ENCODE results near the gene CHN2. TPM values are rescaled to one million over a fixed set of nuclear protein-coding genes. Genes with fewer than 3 reads are reported as not detected.

Gene CHN2
- polyA plus RNA-seq, 1 donor from 2014 or later, result 136 TPM

DNA sequence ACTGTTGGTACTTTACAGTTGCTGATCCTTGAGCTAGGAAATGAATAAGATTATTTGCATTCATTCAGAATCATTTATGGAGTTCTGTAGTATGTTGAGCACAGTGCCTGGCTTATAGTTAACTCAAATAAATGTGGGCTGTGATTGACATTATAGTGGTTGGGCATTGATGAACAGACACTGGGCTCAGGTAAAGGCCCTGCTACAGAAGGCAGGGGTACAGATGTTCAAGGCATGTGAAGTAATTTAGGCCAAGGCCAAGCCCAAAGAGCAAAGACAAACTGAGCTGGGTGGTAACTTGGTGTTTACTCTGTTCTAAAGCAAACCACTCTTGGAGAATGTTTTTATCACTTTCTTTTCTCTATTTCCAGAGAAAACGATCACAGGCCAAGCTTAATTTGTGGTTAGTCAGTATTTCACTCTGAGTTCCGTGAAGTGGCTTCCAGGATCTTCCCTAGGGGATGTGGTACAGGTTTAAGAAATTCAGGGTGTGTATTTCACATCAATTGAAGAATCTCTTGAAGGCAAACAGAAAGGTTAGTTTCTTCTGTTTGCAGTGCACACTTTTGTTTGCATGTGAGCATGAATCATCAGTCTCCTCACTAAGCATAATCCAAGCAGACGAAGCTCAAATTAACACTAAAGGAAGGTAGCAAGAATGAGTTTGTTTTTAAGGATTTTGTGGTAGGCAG, 255.1 kb downstream of the CHN2 start:
- H3K4me3 ChIP-seq (ENCODE audit: low read length), result no peak overlapping the region
- no peaks in the 10 kb centered on the region for H3K9me3 ChIP-seq (ENCODE audit: low read length)
- H3K27me3 ChIP-seq (ENCODE audit: insufficient read depth, low read depth, low read length), result no peaks in the 10 kb centered on the region
- TF ChIP-seq, protein P1, sequence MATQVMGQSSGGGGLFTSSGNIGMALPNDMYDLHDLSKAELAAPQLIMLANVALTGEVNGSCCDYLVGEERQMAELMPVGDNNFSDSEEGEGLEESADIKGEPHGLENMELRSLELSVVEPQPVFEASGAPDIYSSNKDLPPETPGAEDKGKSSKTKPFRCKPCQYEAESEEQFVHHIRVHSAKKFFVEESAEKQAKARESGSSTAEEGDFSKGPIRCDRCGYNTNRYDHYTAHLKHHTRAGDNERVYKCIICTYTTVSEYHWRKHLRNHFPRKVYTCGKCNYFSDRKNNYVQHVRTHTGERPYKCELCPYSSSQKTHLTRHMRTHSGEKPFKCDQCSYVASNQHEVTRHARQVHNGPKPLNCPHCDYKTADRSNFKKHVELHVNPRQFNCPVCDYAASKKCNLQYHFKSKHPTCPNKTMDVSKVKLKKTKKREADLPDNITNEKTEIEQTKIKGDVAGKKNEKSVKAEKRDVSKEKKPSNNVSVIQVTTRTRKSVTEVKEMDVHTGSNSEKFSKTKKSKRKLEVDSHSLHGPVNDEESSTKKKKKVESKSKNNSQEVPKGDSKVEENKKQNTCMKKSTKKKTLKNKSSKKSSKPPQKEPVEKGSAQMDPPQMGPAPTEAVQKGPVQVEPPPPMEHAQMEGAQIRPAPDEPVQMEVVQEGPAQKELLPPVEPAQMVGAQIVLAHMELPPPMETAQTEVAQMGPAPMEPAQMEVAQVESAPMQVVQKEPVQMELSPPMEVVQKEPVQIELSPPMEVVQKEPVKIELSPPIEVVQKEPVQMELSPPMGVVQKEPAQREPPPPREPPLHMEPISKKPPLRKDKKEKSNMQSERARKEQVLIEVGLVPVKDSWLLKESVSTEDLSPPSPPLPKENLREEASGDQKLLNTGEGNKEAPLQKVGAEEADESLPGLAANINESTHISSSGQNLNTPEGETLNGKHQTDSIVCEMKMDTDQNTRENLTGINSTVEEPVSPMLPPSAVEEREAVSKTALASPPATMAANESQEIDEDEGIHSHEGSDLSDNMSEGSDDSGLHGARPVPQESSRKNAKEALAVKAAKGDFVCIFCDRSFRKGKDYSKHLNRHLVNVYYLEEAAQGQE (IDR thresholded peaks at IDR 0.05; ENCODE audit: borderline replicate concordance), result no peak
- TF ChIP-seq EZH2 (IDR thresholded peaks at IDR 0.05; ENCODE audit: borderline replicate concordance, insufficient read depth, low read length, poor library complexity, severe bottlenecking) (no peak), TAF1 (IDR thresholded peaks at IDR 0.05; ENCODE audit: low read depth) (no peak), POLR2AphosphoS5 (IDR thresholded peaks at IDR 0.05) (no peak), MXI1 (conservative IDR thresholded peaks at IDR 0.05; ENCODE audit: poor library complexity, severe bottlenecking) (no peak), EP300 (conservative IDR thresholded peaks at IDR 0.05; ENCODE audit: poor library complexity, severe bottlenecking) (no peak), SMC3 (conservative IDR thresholded peaks at IDR 0.05; ENCODE audit: poor library complexity) (no peak), RAD21 (conservative IDR thresholded peaks at IDR 0.05) (no peak)
- TF ChIP-seq, protein P2, sequence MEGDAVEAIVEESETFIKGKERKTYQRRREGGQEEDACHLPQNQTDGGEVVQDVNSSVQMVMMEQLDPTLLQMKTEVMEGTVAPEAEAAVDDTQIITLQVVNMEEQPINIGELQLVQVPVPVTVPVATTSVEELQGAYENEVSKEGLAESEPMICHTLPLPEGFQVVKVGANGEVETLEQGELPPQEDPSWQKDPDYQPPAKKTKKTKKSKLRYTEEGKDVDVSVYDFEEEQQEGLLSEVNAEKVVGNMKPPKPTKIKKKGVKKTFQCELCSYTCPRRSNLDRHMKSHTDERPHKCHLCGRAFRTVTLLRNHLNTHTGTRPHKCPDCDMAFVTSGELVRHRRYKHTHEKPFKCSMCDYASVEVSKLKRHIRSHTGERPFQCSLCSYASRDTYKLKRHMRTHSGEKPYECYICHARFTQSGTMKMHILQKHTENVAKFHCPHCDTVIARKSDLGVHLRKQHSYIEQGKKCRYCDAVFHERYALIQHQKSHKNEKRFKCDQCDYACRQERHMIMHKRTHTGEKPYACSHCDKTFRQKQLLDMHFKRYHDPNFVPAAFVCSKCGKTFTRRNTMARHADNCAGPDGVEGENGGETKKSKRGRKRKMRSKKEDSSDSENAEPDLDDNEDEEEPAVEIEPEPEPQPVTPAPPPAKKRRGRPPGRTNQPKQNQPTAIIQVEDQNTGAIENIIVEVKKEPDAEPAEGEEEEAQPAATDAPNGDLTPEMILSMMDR (IDR thresholded peaks at IDR 0.05; ENCODE audit: poor library complexity, severe bottlenecking), result no peak
- no peaks in the 10 kb centered on the region for H3F3A ChIP-seq (ENCODE audit: insufficient read depth, low read length, poor library complexity, severe bottlenecking)
- H3K4me2 ChIP-seq (ENCODE audit: low read length), result no peak overlapping the region
- no peak overlapping the region for H3K9ac ChIP-seq (ENCODE audit: low read length)
- no peak overlapping the region for H3K27ac ChIP-seq (ENCODE audit: low read length)
- H3K79me2 ChIP-seq (replicated peaks; ENCODE audit: insufficient read depth, low read length), result no peaks in the 10 kb centered on the region
- no peak overlapping the region for H2AFZ ChIP-seq (ENCODE audit: low read depth, low read length)
- no peaks in the 10 kb centered on the region for H4K20me1 ChIP-seq (ENCODE audit: insufficient read depth)
- no peaks in the 10 kb centered on the region for H3K36me3 ChIP-seq (ENCODE audit: insufficient read depth, low read length)
- H3K9me2 ChIP-seq (ENCODE audit: insufficient read depth, low read length), result no peaks in the 10 kb centered on the region

DNA sequence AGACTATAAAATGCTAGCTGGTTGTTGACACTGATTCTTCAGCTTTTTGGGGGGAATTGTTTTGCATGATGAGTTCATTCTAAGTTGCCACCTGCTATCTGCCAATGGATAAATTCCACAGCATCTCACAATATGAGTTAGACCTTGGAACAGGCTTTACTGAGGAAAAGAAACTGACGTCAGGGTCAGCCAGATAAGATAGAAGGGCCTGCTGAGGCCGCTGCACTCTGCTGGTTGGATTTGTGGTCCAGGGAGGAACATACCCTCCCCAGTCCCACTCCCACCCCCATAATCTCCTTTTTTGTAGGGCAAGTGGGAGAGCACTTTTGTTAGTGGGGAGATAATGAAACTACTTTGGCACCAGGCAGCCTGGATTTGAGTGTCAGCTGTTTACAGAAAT, 258.4 kb downstream of the CHN2 start:
- H3K79me2 ChIP-seq (replicated peaks; ENCODE audit: insufficient read depth, low read length), result no peaks in the 10 kb centered on the region
- no peak overlapping the region for H2AFZ ChIP-seq (ENCODE audit: low read depth, low read length)
- H3K27ac ChIP-seq (ENCODE audit: low read length), result no peak overlapping the region
- TF ChIP-seq EZH2 (IDR thresholded peaks at IDR 0.05; ENCODE audit: borderline replicate concordance, insufficient read depth, low read length, poor library complexity, severe bottlenecking) (no peak), EP300 (conservative IDR thresholded peaks at IDR 0.05; ENCODE audit: poor library complexity, severe bottlenecking) (no peak)
- TF ChIP-seq, protein P1 (IDR thresholded peaks at IDR 0.05; ENCODE audit: borderline replicate concordance), result no peak
- H3K9me2 ChIP-seq (ENCODE audit: insufficient read depth, low read length), result no peaks in the 10 kb centered on the region
- H4K20me1 ChIP-seq (ENCODE audit: insufficient read depth), result no peaks in the 10 kb centered on the region
- H3K4me3 ChIP-seq (ENCODE audit: low read length), result no peak overlapping the region
- no peak overlapping the region for H3K4me2 ChIP-seq (ENCODE audit: low read length)
- H3K36me3 ChIP-seq (ENCODE audit: insufficient read depth, low read length), result no peaks in the 10 kb centered on the region
- no peaks in the 10 kb centered on the region for H3K9me3 ChIP-seq (ENCODE audit: low read length)
- H3K27me3 ChIP-seq (ENCODE audit: insufficient read depth, low read depth, low read length), result no peaks in the 10 kb centered on the region
- H3F3A ChIP-seq (ENCODE audit: insufficient read depth, low read length, poor library complexity, severe bottlenecking), result peaks cover 4% of the 10 kb centered on the region
- no peak overlapping the region for H3K9ac ChIP-seq (ENCODE audit: low read length)
